Lung (tissue), 12 donors: ENCODE results near the gene ALX1. TPM values are rescaled to one million over a fixed set of nuclear protein-coding genes. Genes with fewer than 3 reads are reported as not detected.
A peak's percentile ranks its signal among the peaks of the same experiment; 100 is the strongest.

Source experiments
- ATAC-seq: fragments of 200-7000 bp; cut with Tn5 transposase; one replicate; pipeline ENCODE4 v1.9.1; 2020; ENCODE audit warnings: moderate number of reproducible peaks; ENCODE audit not compliant: insufficient read depth, low FRiP score
- DNase-seq, 3 donors: peaks; one replicate each; pipeline ENCODE4 v3.0.0-alpha.2; 2013 to 2017
- H3K27ac ChIP-seq, 2 donors: one replicate each; pipeline ENCODE4 v1.5.1; 2013; ENCODE audit warnings: mild to moderate bottlenecking in 2 of 2, moderate library complexity in 2 of 2, control low read depth in 1 of 2, inconsistent platforms in 1 of 2, low read depth in 1 of 2, low read length in 1 of 2
- H3K27me3 ChIP-seq, 3 donors: one replicate each; pipeline ENCODE4 v1.5.1; 2013; ENCODE audit warnings: low read length in 2 of 3; ENCODE audit not compliant: control insufficient read depth in 3 of 3, insufficient read depth in 3 of 3
- H3K36me3 ChIP-seq, 4 donors: one replicate each; pipeline ENCODE4 v1.5.1; 2013; ENCODE audit warnings: low read length in 4 of 4, mild to moderate bottlenecking in 1 of 4, moderate library complexity in 1 of 4; ENCODE audit not compliant: control insufficient read depth in 4 of 4, insufficient read depth in 4 of 4
- H3K4me1 ChIP-seq, 5 donors: one replicate each; pipeline ENCODE4 v1.5.1; 2013; ENCODE audit warnings: low read length in 5 of 5, mild to moderate bottlenecking in 2 of 5, moderate library complexity in 1 of 5; ENCODE audit not compliant: control insufficient read depth in 5 of 5, insufficient read depth in 5 of 5
- H3K4me3 ChIP-seq: one replicate; pipeline ENCODE4 v1.5.1; 2013; ENCODE audit warnings: mild to moderate bottlenecking, control low read depth, moderate library complexity
- H3K9ac ChIP-seq, 2 donors: one replicate each; pipeline ENCODE4 v1.5.1; 2013; ENCODE audit warnings: low read length in 2 of 2, control low read depth in 1 of 2; ENCODE audit not compliant: insufficient read depth in 1 of 2
- H3K9me3 ChIP-seq, 4 donors: one replicate each; pipeline ENCODE4 v1.5.1; 2013; ENCODE audit warnings: low read length in 3 of 4, mild to moderate bottlenecking in 1 of 4, moderate library complexity in 1 of 4; ENCODE audit not compliant: control insufficient read depth in 4 of 4, insufficient read depth in 3 of 4
- WGBS, 2 donors: extraction: QIAGEN DNeasy Blood & Tissue Kit; methylation state at CpG; one replicate each; pipeline ENCODE4 v1.1.7; 2013; 5-methylcytosine and 5-hydroxymethylcytosine counted together
- polyA plus RNA-seq, 2 donors: library from polyadenylated mRNA; stranded (reverse); fragments of 200-250 nt; gene quantifications; one replicate each; pipeline ENCODE4 v1.2.1, GENCODE V29; 2013
- total RNA-seq, 2 donors: library from RNA; depleted of rRNA in 1 of 2; stranded (reverse); fragments of >200 nt in 1 of 2; gene quantifications; one replicate each; pipeline ENCODE4 v1.2.1, GENCODE V29; 2014 to 2021
- TF ChIP-seq, protein P1 (sequence below): IDR thresholded peaks from 2 replicates; pipeline ENCODE4 v1.5.1; 2012; ENCODE audit warnings: mild to moderate bottlenecking; ENCODE audit errors: control extremely low read depth, extremely low read depth
- donor health status: control.
- donor health status: control.
- donor health status: Bipolar disorder and iron deficiency.
- donor health status: healthy.
- donor health status: DM: yes; HTN: yes; CAD: no.

The ALX1 gene
- total and polyA plus RNA-seq, 4 donors = 0.08 to 0.17 (median 0.13) TPM

DNA sequence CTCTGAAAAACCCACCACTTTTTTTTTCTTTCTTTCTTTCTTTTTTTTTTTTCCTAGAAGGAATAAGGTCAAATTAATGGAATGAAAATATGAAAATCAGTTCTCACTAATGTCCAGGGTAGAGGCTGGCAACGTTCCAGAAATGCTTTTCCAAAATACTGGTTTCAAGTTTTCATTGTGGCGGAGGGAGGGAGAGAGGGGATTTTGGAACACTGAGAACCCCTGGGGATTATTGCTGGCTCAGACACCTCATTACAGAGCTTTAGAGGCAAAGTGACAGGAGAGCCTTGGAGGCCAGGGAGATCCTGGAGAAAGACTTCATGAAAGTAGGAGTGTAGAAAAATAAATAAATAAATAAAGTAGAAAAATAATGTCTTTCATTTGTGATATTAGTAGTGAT lies 45.4 kb downstream of the ALX1 start:
- Histone ChIP-seq H3K27me3 (no peaks in the 10 kb centered on the region), H3K36me3 (no peaks in the 10 kb centered on the region), H3K9ac (no peak overlapping the region), H3K4me3 (no peak overlapping the region), H3K27ac (no peak overlapping the region), H3K4me1 (peaks cover 0 to 17% (median 0%) of the 10 kb centered on the region in 5 donors), H3K9me3 (no peaks in the 10 kb centered on the region)
- 51 to 60% methylated on average over 2 of the region's 2 CpGs for WGBS, 2 donors
- ATAC-seq (no peak), DNase-seq (peak; percentile 15 to 59 (median 49))
- TF ChIP-seq, protein P1, sequence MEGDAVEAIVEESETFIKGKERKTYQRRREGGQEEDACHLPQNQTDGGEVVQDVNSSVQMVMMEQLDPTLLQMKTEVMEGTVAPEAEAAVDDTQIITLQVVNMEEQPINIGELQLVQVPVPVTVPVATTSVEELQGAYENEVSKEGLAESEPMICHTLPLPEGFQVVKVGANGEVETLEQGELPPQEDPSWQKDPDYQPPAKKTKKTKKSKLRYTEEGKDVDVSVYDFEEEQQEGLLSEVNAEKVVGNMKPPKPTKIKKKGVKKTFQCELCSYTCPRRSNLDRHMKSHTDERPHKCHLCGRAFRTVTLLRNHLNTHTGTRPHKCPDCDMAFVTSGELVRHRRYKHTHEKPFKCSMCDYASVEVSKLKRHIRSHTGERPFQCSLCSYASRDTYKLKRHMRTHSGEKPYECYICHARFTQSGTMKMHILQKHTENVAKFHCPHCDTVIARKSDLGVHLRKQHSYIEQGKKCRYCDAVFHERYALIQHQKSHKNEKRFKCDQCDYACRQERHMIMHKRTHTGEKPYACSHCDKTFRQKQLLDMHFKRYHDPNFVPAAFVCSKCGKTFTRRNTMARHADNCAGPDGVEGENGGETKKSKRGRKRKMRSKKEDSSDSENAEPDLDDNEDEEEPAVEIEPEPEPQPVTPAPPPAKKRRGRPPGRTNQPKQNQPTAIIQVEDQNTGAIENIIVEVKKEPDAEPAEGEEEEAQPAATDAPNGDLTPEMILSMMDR = no peak

DNA sequence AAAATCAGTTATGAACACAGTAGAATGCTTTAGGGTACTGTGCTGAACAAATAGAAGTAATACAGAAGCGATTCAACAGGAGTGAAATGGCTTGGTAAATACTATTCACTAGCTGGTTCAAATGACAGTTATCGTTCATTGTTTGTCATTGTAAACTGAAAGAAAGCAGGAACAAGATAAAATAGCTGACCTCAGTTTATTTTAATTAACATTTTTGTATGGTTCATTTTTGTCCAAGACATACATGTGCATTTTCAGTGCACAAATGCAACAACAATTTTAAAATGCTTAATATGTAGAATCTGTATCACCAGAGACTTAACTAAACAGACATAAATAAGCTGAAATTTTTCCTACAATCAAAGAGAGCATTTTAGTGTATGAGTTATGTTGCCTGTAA lies 49.9 kb downstream of the ALX1 start:
- no peak for ATAC-seq
- 73 to 83% methylated on average over 2 of the region's 2 CpGs for WGBS, 2 donors
- H3K27me3 ChIP-seq = no peaks in the 10 kb centered on the region

DNA sequence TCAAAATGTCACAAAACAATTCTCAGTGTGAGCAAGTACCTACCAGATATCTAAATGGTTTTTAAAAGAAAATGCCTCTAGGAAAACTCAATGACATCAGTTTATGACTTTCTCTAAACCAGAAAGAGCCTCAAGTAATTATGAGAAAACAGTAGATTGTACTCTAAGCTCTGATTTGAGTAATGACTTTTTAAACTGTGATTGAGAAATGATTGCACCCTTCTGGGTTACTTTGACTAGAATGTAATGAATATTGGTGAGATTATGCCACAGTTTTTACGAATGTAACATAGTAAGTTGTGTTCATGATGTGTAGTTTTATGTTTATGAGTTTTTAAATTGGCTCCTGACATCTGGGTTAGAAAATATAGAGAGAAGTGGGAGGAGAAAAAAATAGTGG lies 68.8 kb downstream of the ALX1 start:
- TF ChIP-seq, protein P1 = no peak
- Histone ChIP-seq H3K9me3 (no peaks in the 10 kb centered on the region), H3K27ac (no peak overlapping the region), H3K9ac (no peak overlapping the region), H3K36me3 (no peaks in the 10 kb centered on the region), H3K4me1 (peaks cover 0 to 4% (median 0%) of the 10 kb centered on the region in 5 donors), H3K27me3 (no peaks in the 10 kb centered on the region), H3K4me3 (no peak overlapping the region)
- no peak for DNase-seq
- ATAC-seq = no peak
- 71 to 72% methylated on average over 1 of the region's 1 CpG for WGBS, 2 donors

More for the DNA sequence above, 49.9 kb downstream of the ALX1 start:
- no peak for DNase-seq
- H3K36me3 ChIP-seq = no peaks in the 10 kb centered on the region
- H3K4me3 ChIP-seq = no peak overlapping the region
- no peaks in the 10 kb centered on the region for H3K9me3 ChIP-seq
- peaks cover 0 to 9% (median 0%) of the 10 kb centered on the region in 5 donors for H3K4me1 ChIP-seq
- H3K9ac ChIP-seq = no peak overlapping the region
- H3K27ac ChIP-seq = no peak overlapping the region
- TF ChIP-seq, protein P1 = no peak

DNA sequence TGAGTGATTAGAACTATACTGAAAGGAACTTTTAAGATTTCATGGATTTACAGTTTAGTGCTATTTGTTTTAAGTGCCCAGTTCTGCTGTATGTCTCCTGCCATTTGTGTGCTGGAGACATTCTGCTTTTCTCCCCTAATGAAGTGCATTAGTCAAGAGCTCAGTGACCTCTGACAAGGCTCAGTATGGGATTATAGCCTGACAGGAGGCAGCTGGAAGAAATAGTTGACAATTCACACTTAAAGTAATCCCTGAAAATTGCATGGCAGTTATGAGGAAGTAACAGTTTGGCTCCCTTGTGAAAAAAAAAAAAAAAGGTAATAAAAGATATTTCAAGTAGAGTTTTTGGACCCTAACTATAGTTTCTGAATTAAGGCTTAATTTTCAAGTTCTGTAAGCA lies 70.3 kb downstream of the ALX1 start:
- Histone ChIP-seq H3K27ac (no peak overlapping the region), H3K4me3 (no peak overlapping the region), H3K9me3 (no peaks in the 10 kb centered on the region), H3K4me1 (peaks cover 0 to 4% (median 0%) of the 10 kb centered on the region in 5 donors), H3K27me3 (no peaks in the 10 kb centered on the region), H3K36me3 (no peaks in the 10 kb centered on the region), H3K9ac (no peak overlapping the region)
- TF ChIP-seq, protein P1 = no peak
- DNase-seq (peak in 2 of 3 donors; percentile 21 to 38), ATAC-seq (no peak)
